IPS-18a (cell line): ENCODE measurements around the gene EIF3L.

Experiments used
- H3K27ac ChIP-seq: one replicate; pipeline ENCODE4 v1.5.1; 2013; ENCODE audit warnings: low read length
- H3K27me3 ChIP-seq: one replicate; pipeline ENCODE4 v1.6.1; 2013; ENCODE audit warnings: mild to moderate bottlenecking, low read length; ENCODE audit not compliant: control insufficient read depth, insufficient read depth
- H3K36me3 ChIP-seq: one replicate; pipeline ENCODE4 v1.6.1; 2013; ENCODE audit warnings: low read depth, low read length; ENCODE audit not compliant: control insufficient read depth
- H3K4me1 ChIP-seq: one replicate; pipeline ENCODE4 v1.6.1; 2013; ENCODE audit warnings: low read depth, low read length; ENCODE audit not compliant: control insufficient read depth
- H3K4me3 ChIP-seq: one replicate; pipeline ENCODE4 v1.5.1; 2013; ENCODE audit warnings: low read length
- H3K9ac ChIP-seq: one replicate; pipeline ENCODE4 v1.6.1; 2013; ENCODE audit warnings: mild to moderate bottlenecking, low read length, moderate library complexity
- H3K9me3 ChIP-seq: one replicate; pipeline ENCODE4 v1.6.1; 2013; ENCODE audit warnings: low read depth, low read length; ENCODE audit not compliant: control insufficient read depth

The EIF3L gene

GRCh38 chr22:37898441-37899181 lies 49.4 kb downstream of the EIF3L start:
- no peaks in the 10 kb centered on the region for H3K27me3 ChIP-seq
- H3K27ac ChIP-seq: no peak overlapping the region
- H3K4me1 ChIP-seq: peaks cover 16% of the 10 kb centered on the region
- H3K36me3 ChIP-seq: no peaks in the 10 kb centered on the region
- no peaks in the 10 kb centered on the region for H3K9me3 ChIP-seq
- no peak overlapping the region for H3K4me3 ChIP-seq
- H3K9ac ChIP-seq: no peak overlapping the region

- peak overlapping the region; percentile 52 for H3K4me3 ChIP-seq
- H3K27ac ChIP-seq: no peak overlapping the region
- H3K27me3 ChIP-seq: no peaks in the 10 kb centered on the region
- H3K9ac ChIP-seq: no peak overlapping the region
- H3K9me3 ChIP-seq: no peaks in the 10 kb centered on the region
- peaks cover 7% of the 10 kb centered on the region for H3K4me1 ChIP-seq
- H3K36me3 ChIP-seq: no peaks in the 10 kb centered on the region
These were observed 55.6 kb downstream of the EIF3L start for GRCh38 chr22:37904572-37905533.

- Histone ChIP-seq H3K27ac (no peak within 1 kb of the TSS), H3K36me3 (no peaks in the 10 kb centered on the region), H3K9me3 (no peaks in the 10 kb centered on the region), H3K4me1 (peaks cover 7% of the 10 kb centered on the region), H3K4me3 (peak within 1 kb of the TSS; percentile 52), H3K9ac (peak within 1 kb of the TSS; percentile 56), H3K27me3 (no peaks in the 10 kb centered on the region)
These were observed 56.5 kb downstream of the EIF3L start, which contains the start of gene MICALL1 for GRCh38 chr22:37905534-37906363. MICALL1 (plus strand) TSS chr22:37906297; CDS start chr22:37906423, 126 bp downstream.

GRCh38 chr22:37906364-37907008 lies 57.3 kb downstream of the EIF3L start:
- no peak overlapping the region for H3K9ac ChIP-seq
- no peaks in the 10 kb centered on the region for H3K27me3 ChIP-seq
- H3K27ac ChIP-seq: no peak overlapping the region
- H3K4me3 ChIP-seq: peak overlapping the region; percentile 52
- peaks cover 7% of the 10 kb centered on the region for H3K4me1 ChIP-seq
- no peaks in the 10 kb centered on the region for H3K9me3 ChIP-seq
- H3K36me3 ChIP-seq: no peaks in the 10 kb centered on the region

GRCh38 chr22:37907036-37907954 lies 58.1 kb downstream of the EIF3L start:
- Histone ChIP-seq H3K9ac (no peak overlapping the region), H3K27me3 (no peaks in the 10 kb centered on the region), H3K27ac (no peak overlapping the region), H3K4me3 (peak overlapping the region; percentile 52), H3K9me3 (no peaks in the 10 kb centered on the region), H3K4me1 (peaks cover 7% of the 10 kb centered on the region), H3K36me3 (no peaks in the 10 kb centered on the region)

GRCh38 chr22:37909766-37910165 lies 60.5 kb downstream of the EIF3L start:
- no peak overlapping the region for H3K27ac ChIP-seq
- no peak overlapping the region for H3K4me3 ChIP-seq
- peaks cover 3% of the 10 kb centered on the region for H3K36me3 ChIP-seq
- no peaks in the 10 kb centered on the region for H3K9me3 ChIP-seq
- no peak overlapping the region for H3K9ac ChIP-seq
- H3K27me3 ChIP-seq: no peaks in the 10 kb centered on the region
- H3K4me1 ChIP-seq: peaks cover 7% of the 10 kb centered on the region

GRCh38 chr22:37910890-37911672 lies 61.9 kb downstream of the EIF3L start:
- no peaks in the 10 kb centered on the region for H3K9me3 ChIP-seq
- peaks cover 5% of the 10 kb centered on the region for H3K36me3 ChIP-seq
- no peak overlapping the region for H3K4me3 ChIP-seq
- H3K4me1 ChIP-seq: no peaks in the 10 kb centered on the region
- no peak overlapping the region for H3K27ac ChIP-seq
- no peak overlapping the region for H3K9ac ChIP-seq
- no peaks in the 10 kb centered on the region for H3K27me3 ChIP-seq

- Histone ChIP-seq H3K27me3 (no peaks in the 10 kb centered on the region), H3K27ac (no peak overlapping the region), H3K9me3 (no peaks in the 10 kb centered on the region), H3K4me3 (no peak overlapping the region), H3K9ac (no peak overlapping the region), H3K36me3 (peaks cover 9% of the 10 kb centered on the region), H3K4me1 (no peaks in the 10 kb centered on the region)
These were observed 62.5 kb downstream of the EIF3L start for GRCh38 chr22:37911697-37912096.

GRCh38 chr22:37912171-37912570 lies 63.0 kb downstream of the EIF3L start:
- H3K27ac ChIP-seq: no peak overlapping the region
- H3K36me3 ChIP-seq: peaks cover 9% of the 10 kb centered on the region
- no peaks in the 10 kb centered on the region for H3K4me1 ChIP-seq
- H3K9ac ChIP-seq: no peak overlapping the region
- no peaks in the 10 kb centered on the region for H3K27me3 ChIP-seq
- no peaks in the 10 kb centered on the region for H3K9me3 ChIP-seq
- no peak overlapping the region for H3K4me3 ChIP-seq
